T-helper 9 cell (primary cell): ENCODE data around the gene FAM83C.
A peak's percentile ranks its signal among the peaks of the same experiment; 100 is the strongest.
"Not testable (repeated sequence)": the region's sequence is repeated elsewhere in the genome, so short reads cannot be mapped to it uniquely, and the experiment has no call there.

Source experiments
- DNase-seq: peaks from one replicate; pipeline ENCODE4 v3.0.0-alpha.2; 2020

FAM83C gene

GRCh38 chr20:35318502-35319157 is 26.4 kb upstream of the FAM83C start:
- no peak for DNase-seq

DNA sequence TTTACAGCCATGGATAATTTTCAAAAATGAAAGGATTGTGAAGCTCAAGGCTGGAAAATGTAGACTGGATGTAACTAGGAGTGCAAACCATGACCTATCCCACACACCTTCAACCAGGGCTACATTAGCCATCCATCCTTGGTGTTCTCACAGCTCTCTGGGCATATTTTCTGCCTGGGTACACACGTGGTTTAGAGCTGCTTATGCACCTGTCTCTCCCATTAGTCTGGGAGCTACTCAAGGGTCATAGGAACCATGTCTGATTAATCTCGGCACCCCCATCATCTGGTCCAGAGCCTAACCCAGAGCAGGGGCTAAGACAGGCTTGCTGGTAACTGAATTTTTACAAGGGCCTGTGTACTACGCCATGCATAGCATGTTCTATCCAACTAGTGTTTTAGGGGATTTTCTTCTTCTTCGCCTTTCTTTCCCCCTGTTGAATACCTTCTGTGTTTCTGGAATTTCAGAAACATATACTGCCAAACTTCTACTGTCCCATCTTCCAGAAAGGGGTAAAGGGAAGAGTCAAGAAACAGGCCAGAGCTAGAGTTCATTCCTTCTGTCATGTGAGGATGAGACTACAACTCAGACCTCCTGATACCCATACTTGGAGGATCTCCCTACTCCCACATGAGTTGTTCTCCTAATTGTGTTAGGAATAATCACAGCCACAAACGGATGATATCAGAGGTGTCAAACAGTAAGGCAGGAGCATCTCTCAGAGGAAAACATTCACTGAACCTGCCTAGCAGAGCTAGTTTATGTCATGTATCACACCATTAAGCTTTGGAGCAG is 25.4 kb upstream of the FAM83C start:
- no peak for DNase-seq

- no peak for DNase-seq
Observed at GRCh38 chr20:35316086-35316485, 23.9 kb upstream of the FAM83C start.

DNA sequence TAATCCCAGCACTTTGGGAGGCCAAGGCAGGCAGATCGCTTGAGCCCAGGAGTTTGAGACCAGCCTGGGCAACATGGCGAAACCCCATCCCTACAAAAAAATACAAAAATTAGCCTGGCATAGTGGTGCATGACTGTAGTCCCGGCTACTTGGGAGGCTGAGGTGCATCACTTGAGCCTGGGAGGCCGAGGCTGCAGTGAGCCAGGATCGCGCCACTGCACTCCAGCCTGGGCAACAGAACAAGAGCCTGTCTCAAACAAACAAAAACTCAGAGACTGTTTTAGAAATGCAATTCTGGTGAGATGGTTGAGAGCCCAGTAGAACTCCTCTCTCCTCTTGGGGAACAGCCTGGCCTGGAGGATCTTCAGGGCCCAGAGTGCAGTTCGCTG is 23.4 kb upstream of the FAM83C start:
- not testable (repeated sequence) for DNase-seq

- no peak for DNase-seq
Observed at GRCh38 chr20:35314816-35315631, 22.8 kb upstream of the FAM83C start.

- no peak for DNase-seq
Observed at GRCh38 chr20:35312318-35312717, 20.1 kb upstream of the FAM83C start.

DNA sequence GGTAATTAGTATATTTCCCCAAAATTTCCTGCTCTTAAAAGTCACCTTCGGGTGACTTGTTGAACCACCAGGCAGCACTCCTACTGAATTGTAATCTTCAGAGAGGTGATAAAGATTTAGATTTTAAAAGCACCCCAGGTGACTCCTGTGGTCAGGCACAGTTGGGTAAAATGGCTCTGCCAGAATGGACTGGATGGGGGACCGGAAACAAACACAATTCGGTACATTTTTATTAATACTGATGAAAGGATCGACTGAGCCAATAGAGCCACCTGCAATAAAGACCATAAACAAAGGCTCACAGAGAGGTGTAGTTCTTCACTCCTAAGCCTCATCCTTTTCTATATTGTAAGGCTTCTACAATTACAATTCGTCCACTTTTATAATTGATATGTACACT is 19.6 kb upstream of the FAM83C start:
- DNase-seq: no peak

GRCh38 chr20:35311409-35311808 is 19.2 kb upstream of the FAM83C start:
- no peak for DNase-seq

DNA sequence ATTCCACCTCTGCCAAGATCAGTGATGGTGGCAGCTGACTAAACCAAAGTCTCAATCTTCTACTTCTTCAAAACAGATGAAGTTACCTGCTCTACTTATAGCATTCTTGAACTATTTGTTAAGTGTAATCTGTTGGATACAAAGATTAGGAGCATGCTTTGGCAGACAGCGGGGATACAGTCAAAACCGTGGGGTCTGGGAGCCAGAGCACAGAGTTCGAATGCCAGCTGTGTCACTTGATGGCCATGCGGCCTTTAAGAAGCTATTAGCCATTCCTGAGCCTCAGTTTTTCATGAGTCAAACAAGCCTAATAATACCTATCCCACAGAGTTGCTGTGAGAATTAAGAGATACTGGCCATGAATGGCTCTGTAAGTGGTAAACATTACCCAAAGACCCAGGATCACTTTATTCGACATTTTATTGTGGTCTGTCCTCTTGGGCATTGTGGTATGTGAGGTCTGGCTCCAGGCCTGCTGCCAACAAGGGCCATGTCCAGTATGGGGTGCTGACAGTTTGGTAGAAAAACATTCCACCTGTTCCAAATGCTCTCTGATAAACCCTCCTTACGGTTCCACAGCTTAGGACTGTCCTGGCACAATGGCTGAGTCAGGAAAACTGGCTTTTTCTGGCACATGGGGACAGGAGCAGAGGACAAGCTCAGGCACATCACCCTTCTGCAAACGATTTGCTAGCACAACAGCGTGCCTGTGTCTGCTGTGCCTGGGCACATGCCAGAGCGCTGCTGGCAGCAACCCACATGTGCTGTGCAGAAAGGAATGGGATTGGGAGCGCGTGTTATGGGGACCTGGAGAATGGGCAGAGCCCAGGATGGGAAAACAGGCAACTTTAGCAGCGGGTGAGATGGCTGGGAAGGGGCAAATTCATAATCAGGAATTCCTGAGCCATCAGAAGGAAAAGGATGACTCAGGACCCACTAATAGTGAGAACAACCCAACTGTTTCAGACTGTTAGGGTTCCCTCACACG is 15.7 kb upstream of the FAM83C start:
- no peak for DNase-seq

- no peak for DNase-seq
Observed at GRCh38 chr20:35306931-35307517, 14.8 kb upstream of the FAM83C start.

- DNase-seq: no peak
Observed at GRCh38 chr20:35305682-35306556, 13.7 kb upstream of the FAM83C start.

- DNase-seq: no peak
Observed at GRCh38 chr20:35304956-35305355, 12.7 kb upstream of the FAM83C start.

DNA sequence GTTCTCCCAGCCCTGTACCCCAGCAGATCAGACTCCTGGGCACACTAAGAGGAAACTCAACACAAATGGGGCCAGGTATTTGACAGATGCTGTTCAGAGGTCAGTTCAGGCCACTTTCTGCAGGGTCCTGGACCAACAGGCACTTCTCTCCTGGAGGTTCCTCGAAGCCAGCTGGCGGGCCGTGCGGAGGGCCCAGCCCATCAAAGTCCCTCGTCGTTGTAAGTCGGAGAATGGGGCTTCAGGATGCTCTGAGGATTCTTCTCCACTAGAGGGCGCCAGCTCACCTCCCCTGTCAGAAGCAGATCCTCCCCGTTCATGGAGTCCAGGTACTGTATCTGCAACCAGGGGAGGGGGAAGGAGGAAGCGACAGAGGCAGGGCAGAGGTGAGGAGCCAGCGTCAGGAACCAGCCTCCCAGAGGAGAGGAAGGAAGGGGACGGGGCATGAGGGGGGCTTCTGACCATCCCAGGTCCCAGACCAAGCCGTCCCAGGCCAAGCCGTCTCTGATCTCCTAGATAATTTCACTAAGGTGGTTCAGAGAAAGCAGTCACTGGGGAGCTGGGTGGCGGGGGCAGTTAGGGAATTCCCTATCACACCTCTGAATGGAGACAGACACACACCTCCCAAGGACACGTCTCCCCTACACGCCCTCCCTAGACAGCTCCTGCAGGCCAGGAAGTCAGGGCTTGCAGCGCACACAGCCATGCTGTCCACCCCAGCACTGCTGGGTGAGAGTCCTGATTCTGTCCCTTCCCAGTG is 11.7 kb upstream of the FAM83C start:
- peak; percentile 69 for DNase-seq

GRCh38 chr20:35303382-35303734 is 11.1 kb upstream of the FAM83C start:
- DNase-seq: no peak

DNA sequence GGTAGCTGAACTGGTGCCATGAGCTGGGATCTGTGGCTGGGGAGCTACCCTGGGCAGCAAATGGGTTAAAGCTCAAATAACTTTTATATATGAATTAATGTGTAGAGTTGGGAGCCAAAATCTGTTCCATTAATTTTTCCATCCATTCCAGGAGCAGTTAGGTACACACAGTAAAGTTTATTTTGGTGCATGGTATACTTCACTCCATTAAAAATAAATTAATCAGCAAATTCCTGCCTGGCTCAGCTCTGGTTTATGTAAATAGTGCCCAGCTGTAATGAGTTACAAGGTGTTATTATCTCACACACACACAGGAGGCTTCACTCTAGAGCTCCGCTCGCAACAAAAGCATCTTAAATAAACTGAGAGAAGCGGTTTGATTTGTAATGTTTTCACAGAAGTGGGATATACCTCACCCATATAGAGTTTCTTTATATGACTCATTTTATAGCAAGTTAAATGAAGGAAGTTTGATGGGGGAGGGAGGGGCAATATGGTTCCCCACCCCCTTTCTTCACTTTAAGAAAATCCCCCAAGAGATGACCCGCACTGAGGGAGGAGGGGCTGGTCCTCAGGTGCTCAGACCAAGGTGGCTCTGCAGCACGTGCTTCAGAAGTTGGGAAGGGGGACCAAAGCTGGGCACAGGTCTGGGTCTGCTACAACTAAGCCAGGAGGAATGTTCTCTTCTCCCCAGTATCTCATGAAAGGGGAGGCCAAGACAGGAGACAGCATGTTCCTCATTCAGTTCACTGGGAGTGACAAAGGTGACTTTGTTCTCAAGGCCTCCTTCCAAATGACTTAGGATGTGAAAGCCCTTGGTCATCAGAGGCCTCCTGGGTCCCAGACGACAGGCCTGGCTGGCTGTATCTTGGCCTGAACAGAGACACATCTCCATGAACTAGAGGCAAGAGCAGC is 10.5 kb upstream of the FAM83C start:
- no peak for DNase-seq

- DNase-seq: no peak
Observed at GRCh38 chr20:35301426-35301825, 9.2 kb upstream of the FAM83C start.

DNA sequence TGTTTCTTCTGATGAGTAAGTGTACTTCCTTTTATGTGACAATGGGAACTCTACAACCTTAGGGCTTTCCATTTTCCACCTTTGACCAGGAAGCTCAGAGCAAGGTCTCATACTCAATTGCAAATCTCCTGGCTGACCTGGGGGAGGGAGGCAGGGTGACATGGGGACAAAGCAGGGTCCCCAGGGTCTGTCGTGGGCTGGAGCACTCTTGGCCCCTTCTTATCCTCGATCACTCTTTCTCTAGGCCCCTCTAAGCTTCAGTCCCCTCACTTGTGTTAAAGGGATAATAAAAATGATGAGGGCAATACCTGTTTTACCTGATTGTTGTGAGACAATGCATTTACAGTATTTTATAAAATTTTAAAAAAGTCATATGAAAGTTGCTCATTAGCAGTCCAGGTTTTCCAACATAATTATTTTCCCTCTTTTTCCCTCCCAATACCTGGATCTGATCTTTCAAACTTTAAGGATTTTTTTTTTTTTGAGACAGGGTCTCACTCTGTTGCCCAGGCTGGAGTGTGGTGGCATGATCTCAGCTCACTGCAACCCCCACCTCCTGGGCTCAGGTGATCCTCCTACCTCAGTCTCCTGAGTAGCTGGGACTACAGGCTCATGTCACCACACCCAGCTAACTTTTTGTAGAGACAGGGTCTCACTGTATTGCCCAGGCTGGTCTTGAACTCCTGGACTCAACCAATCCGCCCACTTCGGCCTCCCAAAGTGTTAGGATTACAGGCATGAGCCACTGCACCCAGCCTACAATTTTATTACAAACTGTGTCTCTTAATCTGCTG is 8.4 kb upstream of the FAM83C start:
- no peak for DNase-seq

GRCh38 chr20:35299780-35300179 is 7.6 kb upstream of the FAM83C start:
- DNase-seq: no peak
